Measurements from ENCODE around the gene GNB3.
"Not testable (repeated sequence)": the region's sequence is repeated elsewhere in the genome, so short reads cannot be mapped to it uniquely, and the experiment has no call there.

GNB3 gene

DNA sequence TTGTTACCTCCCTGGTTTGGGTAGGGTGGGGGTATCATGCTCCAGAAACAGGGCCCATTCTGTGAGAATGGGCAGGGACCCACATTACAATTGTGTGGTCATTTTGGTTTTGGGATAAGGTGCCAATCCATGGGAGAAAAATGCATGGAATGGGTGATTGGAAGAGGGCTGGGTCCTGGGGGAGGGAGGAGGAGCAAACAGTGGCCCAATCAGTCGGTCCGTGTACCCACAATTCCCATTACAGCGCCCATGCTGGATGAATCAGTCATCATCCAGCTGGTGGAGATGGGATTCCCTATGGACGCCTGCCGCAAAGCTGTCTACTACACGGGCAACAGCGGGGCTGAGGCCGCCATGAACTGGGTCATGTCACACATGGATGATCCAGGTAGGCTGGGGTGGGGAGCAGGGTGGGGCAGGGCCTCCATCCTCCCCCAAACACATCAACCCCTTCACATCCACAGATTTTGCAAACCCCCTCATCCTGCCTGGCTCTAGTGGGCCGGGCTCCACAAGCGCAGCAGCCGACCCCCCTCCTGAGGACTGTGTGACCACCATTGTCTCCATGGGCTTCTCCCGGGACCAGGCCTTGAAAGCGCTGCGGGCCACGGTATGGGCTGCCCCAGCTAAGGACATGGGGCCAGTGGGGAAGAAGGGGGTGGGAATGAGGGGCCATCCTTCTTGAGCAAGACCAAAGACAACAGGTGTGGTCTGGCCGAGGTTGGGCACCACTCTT lies 23.0 kb downstream of the GNB3 start:
- DNase-seq: no peak

- not testable (repeated sequence) for DNase-seq
Measured at GRCh38 chr12:6865307-6865706, 24.6 kb downstream of the GNB3 start.

DNA sequence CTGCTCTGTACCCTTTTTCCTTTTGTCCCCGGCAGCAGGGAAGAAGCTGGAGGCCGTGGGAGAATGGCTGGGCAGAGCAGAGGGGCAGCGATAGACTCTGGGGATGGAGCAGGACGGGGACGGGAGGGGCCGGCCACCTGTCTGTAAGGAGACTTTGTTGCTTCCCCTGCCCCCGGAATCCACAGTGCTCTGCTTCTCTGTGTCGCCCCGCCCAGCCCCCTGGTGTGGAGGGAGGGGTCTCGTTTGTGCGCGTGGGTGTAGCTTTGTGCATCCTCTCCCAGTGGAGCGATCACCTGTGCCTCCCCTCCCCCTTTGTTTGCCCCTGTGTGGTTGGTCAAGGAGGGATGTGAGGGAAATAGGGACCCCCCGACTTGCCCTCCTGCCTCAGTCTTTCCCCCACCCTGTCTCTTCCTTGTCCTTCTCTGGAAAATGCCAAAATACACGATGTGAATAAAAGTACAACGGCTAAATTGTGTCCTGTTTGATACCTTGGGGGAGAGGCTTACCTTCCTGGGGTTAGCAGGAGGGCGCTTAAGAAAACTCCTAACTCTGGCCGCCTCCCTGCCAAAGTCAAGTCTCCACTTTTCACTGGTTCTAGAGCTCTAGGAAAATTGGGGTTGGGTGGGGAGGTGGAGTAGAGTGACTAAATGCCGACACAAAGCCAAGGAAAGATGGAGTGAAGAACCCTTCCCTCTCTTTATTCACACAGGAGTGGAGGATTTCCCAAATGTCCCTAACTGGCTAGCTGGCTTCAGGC lies 25.6 kb downstream of the GNB3 start:
- no peak for DNase-seq

DNA sequence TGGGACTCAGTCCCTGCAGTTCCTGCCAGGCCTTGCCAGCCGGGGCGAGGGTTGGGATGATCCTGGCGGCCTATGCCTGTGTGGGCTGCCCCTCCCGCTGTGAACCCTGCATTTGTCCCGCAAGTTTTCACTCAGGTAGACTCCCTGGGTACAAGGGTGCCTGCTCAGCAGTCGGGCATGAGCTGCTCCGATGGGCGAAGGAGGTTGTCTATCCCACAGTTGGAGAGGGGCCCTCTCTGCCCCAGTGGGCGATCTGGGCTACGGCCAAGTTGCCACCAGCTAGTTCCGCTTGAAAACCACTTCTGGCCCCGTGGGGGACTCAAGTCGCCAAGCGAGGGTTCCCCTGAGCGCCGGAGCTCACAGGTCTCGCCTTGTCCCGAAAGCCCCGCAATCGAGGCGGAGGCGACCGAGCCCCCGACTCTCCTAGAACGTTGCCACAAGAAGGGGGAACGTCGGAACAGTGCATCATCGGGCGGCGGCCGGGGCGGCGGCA lies 26.2 kb downstream of the GNB3 start:
- DNase-seq: no peak

- DNase-seq: peak; percentile 86
Measured at GRCh38 chr12:6867413-6868210, 26.9 kb downstream of the GNB3 start, which contains the start of gene TPI1. Gene TPI1 (plus strand): TSS chr12:6867531. CDS start chr12:6867567, 36 bp downstream.

DNA sequence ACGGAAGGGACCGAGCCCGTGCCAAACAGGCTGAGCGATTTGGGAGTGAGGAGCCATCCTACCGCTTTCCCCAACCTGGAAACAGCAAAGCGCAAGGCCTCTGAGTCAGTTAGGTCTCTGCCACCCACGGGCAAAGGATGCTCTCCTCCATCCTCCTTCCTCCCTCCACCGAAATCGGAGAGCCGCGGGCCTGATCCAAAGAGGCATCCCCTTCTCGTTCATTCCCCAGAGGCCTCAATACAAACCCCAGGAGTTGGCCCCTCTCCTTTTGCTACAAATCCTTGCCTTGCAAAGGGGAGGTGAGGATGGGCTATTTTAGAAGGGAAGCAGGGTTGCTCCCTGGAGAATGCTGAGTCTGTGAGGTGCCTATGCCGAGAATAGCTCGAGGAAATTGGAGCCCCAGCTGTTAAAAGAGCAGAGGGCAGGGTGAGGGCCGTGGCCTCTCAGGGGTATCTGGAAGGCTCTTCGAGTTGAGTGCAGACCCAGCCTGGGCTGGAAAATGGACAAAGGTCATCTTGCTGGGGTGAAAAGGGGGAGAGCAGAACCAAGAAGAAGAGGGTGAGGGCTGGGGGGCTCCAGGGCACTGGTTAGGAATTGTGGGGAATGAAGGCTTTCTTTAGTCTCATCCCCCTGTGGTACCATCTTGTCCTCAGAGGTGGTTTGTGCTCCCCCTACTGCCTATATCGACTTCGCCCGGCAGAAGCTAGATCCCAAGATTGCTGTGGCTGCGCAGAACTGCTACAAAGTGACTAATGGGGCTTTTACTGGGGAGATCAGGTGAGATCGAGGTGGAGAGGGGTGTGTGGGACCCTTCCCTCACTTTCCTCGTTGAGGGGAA lies 27.7 kb downstream of the GNB3 start:
- DNase-seq: peak; percentile 32

DNA sequence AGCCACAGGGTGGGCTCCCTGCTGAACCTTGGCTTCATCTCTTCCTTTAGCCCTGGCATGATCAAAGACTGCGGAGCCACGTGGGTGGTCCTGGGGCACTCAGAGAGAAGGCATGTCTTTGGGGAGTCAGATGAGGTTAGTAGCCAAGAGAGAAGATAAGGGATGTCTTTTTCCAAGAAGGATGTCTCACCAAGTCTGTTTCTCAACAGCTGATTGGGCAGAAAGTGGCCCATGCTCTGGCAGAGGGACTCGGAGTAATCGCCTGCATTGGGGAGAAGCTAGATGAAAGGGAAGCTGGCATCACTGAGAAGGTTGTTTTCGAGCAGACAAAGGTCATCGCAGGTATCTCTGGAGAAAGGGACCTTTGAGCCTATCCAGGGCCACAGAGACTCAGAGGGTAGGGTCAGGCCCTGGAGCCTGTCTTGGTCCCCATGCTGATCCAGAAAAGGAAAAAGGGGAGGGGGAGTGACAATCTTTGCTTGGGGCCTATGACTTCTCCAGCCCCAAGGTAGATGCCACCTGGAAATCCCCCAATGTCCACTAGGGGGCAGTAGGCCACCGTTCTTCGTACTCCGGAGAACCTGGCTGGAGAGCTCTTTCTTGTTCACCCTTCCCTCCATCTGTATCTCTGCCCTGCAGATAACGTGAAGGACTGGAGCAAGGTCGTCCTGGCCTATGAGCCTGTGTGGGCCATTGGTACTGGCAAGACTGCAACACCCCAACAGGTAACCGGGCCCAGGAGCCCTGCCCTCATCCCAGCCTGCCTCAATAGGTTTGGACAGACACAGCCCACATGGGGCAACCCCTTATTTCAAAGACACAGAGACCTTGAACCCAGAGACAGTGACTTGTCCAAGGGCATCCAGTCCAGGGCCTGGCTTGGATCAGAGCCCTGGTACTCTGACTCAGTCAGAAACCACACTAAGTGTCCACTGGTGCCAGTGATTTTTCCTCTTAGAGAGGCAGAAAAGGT lies 28.6 kb downstream of the GNB3 start:
- DNase-seq: peak; percentile 88

DNA sequence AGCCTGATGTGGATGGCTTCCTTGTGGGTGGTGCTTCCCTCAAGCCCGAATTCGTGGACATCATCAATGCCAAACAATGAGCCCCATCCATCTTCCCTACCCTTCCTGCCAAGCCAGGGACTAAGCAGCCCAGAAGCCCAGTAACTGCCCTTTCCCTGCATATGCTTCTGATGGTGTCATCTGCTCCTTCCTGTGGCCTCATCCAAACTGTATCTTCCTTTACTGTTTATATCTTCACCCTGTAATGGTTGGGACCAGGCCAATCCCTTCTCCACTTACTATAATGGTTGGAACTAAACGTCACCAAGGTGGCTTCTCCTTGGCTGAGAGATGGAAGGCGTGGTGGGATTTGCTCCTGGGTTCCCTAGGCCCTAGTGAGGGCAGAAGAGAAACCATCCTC lies 29.6 kb downstream of the GNB3 start:
- DNase-seq: not testable (repeated sequence)

DNA sequence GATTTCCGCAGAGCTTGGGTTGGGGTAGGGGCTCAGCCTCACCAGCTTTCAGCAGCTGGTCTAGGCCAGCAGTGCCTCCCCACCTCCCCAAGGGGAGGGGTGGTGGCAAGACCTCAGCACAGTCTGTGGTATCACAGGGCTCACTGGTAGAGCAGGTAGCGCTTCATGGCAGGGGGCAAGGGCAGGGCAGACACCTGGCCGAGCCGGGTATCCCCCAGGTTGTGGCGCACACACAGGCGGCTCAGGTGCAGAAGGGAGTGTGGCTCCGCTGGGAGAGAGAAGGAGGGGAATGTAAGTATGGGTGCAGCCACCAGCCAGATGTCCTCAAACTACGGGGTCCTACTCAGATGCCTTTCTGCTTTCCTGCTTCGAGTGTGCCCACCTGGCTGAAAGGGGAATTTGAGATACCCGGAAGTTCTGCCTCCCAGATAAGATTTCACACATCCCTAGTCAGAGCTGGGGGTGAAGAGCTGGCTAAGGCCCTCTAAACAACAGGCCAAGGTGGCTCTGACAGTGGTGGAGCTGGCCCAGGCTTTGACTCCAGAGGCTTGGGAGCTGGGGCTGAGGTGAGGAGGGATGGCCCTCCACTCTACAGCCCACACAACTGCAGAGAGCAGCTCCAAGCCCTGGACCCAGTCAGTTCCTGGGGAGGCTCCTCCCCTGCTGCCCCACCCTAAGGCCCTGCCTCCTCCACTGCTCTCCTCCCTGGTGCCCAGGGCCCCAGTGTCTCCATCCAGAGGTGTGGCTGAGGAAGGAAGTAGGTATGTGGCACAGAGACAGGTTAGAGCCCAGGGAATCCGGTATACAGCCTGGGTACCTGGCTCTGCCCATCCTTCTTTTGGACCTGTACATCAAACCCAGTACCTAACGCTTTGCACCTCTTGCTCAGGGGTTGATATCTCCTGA lies 30.6 kb downstream of the GNB3 start:
- peak; percentile 73 for DNase-seq

DNA sequence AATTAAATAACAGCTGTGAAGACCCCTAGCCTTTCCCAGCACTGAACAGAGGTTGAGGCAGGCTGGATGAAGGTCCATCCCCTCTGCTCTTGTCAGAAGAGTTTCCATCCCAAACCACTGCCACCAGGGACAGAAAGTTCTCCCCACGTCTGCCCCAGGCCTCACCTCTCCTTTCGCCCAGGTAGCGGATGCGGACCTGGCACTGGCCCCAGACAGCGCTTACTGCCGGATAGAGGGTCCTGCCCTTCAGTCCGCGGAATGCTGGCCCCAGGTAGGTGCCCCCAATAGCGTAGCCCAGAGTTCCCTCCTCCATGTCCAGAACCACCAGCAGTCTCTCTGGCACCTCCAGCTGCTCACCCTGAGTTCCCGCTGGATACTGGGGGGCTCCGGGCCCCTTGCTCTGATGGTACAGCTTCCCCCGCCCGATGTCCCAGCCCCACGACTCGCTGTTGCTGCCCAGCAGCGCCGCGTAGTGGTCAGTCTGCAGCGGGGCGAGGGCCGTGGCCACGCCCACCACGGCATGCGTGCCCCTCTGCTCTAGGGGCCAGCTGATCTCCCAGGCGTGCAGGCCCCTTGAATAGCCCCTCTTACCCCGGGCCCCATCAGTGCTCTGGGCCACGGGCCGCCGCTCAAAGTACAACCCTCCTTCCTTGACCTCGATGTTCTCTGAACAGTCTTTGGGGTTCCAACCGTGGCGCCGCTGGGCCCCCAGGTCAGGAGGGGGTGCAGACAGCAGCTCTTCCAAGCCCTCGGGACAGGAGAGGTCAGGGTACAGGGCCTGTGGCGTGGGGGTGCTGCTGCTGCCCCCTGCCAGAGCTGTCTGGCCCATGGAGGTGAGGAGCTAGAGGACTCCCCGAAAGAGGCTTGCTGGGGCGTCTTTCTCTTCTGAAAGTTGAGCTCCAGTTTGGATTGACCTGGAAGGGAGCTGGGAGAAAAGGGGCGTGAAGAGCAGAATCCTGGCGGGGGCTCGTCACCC lies 31.6 kb downstream of the GNB3 start:
- peak; percentile 88 for DNase-seq

DNA sequence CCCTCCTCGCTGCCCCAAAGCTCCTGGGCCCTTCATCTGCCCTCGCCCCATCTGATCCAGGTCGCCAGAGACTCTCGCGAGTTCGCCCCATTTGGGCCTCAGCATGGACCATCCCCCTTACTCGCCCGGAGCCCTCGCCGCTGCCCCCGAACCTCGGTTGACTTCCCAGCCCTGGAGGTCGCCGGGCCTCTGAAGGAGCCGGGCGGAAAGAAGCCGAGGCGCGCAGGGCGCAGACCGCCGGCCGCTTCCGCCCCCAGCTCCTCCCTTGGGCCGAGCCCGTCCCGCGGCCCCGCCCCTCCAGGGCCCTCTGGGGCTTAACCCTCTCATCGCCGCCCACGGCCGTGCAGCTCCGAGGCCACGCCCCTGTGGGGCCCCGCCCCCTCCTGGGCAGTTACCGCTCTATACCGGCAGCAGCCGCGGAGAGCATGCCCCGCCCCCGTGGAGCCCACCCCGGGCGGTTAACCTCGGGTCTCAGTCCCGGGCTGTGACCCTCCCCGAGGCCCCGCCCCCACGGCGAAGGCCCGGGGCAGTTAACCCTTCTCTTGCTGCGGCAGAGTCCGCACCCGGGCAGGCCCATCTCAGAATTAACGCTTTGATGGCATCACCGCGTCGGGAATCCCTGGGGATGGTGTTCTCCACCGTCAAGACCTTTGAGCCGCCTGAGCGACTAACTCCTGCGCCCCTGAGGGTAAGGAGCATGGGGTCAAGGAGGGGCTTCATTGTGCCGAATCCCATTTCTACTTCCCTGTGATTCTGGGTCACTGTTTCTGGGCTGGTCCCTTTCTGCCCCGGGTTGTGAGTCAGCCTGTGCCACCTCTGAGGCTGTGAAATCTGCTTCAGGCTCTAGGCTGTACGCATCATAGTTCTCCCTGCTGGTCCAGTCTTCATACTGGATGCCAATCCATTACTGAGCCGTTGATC lies 32.6 kb downstream of the GNB3 start, which contains the start of gene SPSB2:
Gene SPSB2, minus strand, starts transcription at position 210 of the 921 bp plus-strand sequence. CDS start 402 bp downstream, outside the sequence.
- DNase-seq: peak; percentile 100

GRCh38 chr12:6874015-6874368 lies 33.3 kb downstream of the GNB3 start:
- not testable (repeated sequence) for DNase-seq

GRCh38 chr12:6879824-6880223 lies 39.1 kb downstream of the GNB3 start:
- DNase-seq: not testable (repeated sequence)

DNA sequence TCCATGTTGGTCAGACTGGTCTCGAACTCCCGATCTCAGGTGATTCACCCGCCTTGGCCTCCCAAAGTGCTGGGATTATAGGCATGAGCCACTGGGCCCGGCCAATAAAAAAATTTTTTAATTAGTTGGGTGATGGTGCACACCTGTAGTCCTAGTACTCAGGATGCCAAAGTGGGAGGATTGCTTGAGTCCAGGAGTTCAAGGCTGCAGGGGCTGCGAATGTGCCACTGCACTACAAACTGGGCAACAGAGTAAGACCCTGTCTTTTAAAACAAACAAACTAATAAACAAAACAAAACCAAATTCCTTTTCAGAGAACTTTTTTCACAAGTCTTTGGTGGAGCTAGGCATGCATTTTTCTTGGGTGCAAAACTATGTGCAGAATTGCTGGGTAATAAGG lies 42.5 kb downstream of the GNB3 start:
- DNase-seq: no peak

GRCh38 chr12:6883683-6884082 lies 43.0 kb downstream of the GNB3 start:
- no peak for DNase-seq

GRCh38 chr12:6884539-6884938 lies 43.8 kb downstream of the GNB3 start:
- DNase-seq: no peak
